Measurements from ENCODE around the gene DMPK.

DNA sequence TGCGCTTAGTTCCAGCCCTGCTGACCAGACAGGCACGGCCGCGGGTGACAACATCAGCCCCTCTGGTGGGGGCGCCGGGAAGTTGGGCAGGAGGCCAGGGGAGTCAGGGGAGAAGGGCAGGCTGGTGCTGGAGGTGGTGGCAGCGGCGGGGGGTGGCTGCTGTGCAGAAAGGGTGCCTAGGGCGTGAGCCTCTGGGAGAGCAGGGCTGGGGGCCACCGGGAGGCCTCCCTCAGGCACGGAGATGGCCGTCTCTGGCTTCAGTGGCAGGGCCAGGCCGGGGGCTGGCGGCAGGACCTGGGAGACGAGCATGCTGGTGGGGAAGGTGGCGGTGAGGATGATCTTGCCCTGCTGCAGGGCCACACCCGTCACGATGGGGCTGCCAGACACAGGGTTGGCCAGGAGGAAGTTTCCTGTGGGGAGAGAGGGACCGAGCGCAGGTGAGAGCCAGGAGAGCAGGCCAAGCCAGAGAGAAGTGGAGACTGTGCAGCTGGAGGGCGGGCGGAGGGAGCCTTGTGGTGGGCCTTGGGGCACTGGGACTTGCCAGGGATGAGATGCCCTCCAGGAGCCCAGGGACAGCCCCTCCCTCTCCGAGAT, 16.5 kb downstream of the DMPK start:
- TF ChIP-seq, protein P1, sequence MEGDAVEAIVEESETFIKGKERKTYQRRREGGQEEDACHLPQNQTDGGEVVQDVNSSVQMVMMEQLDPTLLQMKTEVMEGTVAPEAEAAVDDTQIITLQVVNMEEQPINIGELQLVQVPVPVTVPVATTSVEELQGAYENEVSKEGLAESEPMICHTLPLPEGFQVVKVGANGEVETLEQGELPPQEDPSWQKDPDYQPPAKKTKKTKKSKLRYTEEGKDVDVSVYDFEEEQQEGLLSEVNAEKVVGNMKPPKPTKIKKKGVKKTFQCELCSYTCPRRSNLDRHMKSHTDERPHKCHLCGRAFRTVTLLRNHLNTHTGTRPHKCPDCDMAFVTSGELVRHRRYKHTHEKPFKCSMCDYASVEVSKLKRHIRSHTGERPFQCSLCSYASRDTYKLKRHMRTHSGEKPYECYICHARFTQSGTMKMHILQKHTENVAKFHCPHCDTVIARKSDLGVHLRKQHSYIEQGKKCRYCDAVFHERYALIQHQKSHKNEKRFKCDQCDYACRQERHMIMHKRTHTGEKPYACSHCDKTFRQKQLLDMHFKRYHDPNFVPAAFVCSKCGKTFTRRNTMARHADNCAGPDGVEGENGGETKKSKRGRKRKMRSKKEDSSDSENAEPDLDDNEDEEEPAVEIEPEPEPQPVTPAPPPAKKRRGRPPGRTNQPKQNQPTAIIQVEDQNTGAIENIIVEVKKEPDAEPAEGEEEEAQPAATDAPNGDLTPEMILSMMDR (conservative IDR thresholded peaks at IDR 0.05 in 1 of 2, IDR thresholded peaks at IDR 0.05 in 1 of 2; ENCODE audit: low read depth in 1 of 2, low read length in 2 of 2), result no peak
- no peak for TF ChIP-seq EZH2 (IDR thresholded peaks at IDR 0.05; ENCODE audit: low read length, missing control alignments)

Data from fibroblast of lung (primary cell).